HL-60 (cell line): ENCODE data around the gene SPRED3.
A peak's percentile ranks its signal among the peaks of the same experiment; 100 is the strongest.
"Not testable (repeated sequence)": the region's sequence is repeated elsewhere in the genome, so short reads cannot be mapped to it uniquely, and the experiment has no call there.

Source experiments
- DNase-seq, 2 experiments: peaks; one replicate each; pipeline ENCODE4 v3.0.0-alpha.2; 2010 to 2020; ENCODE audit warnings: low read depth in 1 of 2, low spot score in 1 of 2
- H3K27ac ChIP-seq: fragments of 250-450 bp; sonication (Bioruptor Pico); replicated peaks from 2 replicates; pipeline ENCODE4 v1.5.1; 2020; ENCODE audit warnings: mild to moderate bottlenecking, moderate library complexity
- H3K27me3 ChIP-seq: fragments of 250-450 bp; sonication (Bioruptor Pico); 2 replicates; pipeline ENCODE4 v1.5.1; 2021; ENCODE audit warnings: mild to moderate bottlenecking, moderate library complexity; ENCODE audit not compliant: insufficient read depth, poor library complexity, severe bottlenecking
- H3K4me3 ChIP-seq: replicated peaks from 2 replicates; pipeline ENCODE4 v1.5.1; 2011; ENCODE audit warnings: mild to moderate bottlenecking, control low read depth, low read length; ENCODE audit not compliant: insufficient read depth
- GABPA ChIP-seq: IDR thresholded peaks from 2 replicates; pipeline ENCODE4 v1.6.1; 2012; ENCODE audit warnings: low read depth
- POLR2AphosphoS5 ChIP-seq: IDR thresholded peaks from 2 replicates; pipeline ENCODE4 v1.6.1; 2012; ENCODE audit warnings: low read depth
- SPI1 ChIP-seq: IDR thresholded peaks from 2 replicates; pipeline ENCODE4 v1.6.1; 2012; ENCODE audit warnings: low read depth, mild to moderate bottlenecking, borderline replicate concordance
- TF ChIP-seq, protein P1 (sequence below): IDR thresholded peaks from 2 replicates; pipeline ENCODE4 v1.6.1; 2012; ENCODE audit warnings: low read depth; ENCODE audit not compliant: insufficient replicate concordance
- TF ChIP-seq, protein P2 (sequence below): IDR thresholded peaks from one replicate; pipeline ENCODE4 v1.5.1; 2011; ENCODE audit warnings: low read length, control low read depth, inconsistent platforms; ENCODE audit not compliant: insufficient read depth

Gene SPRED3

DNA sequence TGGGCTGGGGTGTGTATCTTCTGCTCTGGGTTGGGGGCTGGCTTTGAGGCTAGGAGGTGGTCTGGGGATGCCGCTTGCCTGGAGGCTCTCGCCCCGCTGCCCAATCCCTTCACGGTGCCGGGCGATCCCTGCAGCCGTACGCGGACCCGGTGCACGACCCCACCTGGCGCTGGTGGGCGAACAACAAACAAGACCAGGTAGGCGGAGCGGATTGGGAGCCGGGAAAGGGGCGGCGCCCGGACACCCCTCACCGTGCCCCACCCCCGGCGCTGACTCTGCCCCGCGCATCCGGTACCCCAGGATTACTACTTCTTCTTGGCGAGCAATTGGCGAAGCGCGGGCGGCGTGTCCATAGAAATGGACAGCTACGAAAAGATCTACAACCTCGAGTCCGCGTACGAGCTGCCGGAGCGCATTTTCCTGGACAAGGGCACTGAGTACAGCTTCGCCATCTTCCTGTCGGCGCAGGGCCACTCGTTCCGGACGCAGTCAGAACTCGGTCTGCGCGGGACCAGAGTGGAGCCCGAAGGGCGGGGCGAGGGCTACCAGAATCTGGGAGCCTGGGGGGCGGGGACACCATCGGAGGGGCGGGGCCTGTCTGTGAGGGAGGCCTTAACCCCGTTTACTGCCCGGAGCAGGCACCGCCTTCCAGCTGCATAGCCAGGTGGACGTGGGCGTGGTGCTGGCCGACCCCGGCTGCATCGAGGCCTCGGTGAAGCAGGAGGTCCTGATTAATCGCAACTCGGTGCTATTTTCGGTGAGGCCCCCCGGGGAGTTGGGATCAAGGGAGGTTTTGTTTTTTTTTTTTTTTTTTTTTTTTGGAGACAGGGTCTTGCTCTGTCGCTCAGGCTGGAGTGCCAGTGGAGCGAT lies 26.2 kb upstream of the SPRED3 start:
- H3K4me3 ChIP-seq, result peak overlapping the region; percentile 55
- DNase-seq, result peak in 1 of 2 experiments; percentile 25
- no peak overlapping the region for H3K27ac ChIP-seq
- TF ChIP-seq, protein P1, sequence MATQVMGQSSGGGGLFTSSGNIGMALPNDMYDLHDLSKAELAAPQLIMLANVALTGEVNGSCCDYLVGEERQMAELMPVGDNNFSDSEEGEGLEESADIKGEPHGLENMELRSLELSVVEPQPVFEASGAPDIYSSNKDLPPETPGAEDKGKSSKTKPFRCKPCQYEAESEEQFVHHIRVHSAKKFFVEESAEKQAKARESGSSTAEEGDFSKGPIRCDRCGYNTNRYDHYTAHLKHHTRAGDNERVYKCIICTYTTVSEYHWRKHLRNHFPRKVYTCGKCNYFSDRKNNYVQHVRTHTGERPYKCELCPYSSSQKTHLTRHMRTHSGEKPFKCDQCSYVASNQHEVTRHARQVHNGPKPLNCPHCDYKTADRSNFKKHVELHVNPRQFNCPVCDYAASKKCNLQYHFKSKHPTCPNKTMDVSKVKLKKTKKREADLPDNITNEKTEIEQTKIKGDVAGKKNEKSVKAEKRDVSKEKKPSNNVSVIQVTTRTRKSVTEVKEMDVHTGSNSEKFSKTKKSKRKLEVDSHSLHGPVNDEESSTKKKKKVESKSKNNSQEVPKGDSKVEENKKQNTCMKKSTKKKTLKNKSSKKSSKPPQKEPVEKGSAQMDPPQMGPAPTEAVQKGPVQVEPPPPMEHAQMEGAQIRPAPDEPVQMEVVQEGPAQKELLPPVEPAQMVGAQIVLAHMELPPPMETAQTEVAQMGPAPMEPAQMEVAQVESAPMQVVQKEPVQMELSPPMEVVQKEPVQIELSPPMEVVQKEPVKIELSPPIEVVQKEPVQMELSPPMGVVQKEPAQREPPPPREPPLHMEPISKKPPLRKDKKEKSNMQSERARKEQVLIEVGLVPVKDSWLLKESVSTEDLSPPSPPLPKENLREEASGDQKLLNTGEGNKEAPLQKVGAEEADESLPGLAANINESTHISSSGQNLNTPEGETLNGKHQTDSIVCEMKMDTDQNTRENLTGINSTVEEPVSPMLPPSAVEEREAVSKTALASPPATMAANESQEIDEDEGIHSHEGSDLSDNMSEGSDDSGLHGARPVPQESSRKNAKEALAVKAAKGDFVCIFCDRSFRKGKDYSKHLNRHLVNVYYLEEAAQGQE, result no peak
- peaks cover 29% of the 10 kb centered on the region for H3K27me3 ChIP-seq

DNA sequence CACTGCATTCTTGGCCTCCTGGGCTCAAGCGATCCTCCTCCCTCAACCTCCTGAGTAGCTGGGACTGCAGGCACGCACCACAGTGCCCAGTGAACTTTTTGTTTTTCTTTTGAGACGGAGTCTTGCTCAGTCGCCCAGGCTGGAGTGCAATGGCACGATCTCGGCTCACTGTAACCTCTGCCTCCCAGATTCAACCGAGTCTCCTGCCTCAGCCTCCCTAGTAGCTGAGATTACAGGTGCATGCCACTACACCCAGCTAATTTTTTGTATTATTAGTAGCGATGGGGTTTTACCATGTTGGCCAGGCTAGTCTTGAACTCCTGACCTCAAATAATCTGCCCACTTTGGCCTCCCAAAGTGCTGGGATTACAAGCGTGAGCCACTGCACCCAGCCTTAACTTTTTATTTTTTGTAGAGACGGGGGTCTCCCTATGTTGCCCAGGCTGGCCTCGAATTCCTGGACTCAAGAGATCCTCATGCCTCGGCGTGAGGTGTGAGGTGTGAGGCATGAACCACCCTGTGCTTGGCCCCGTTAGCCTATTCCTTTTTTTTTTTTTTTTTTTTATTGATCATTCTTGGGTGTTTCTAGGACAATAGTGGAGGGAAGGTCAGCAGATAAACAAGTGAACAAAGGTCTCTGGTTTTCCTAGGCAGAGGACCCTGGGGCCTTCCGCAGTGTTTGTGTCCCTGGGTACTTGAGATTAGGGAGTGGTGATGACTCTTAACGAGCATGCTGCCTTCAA lies 25.4 kb upstream of the SPRED3 start:
- H3K27ac ChIP-seq, DNase-seq, H3K4me3 ChIP-seq: not testable (repeated sequence)
- H3K27me3 ChIP-seq, result peaks cover 26% of the 10 kb centered on the region

DNA sequence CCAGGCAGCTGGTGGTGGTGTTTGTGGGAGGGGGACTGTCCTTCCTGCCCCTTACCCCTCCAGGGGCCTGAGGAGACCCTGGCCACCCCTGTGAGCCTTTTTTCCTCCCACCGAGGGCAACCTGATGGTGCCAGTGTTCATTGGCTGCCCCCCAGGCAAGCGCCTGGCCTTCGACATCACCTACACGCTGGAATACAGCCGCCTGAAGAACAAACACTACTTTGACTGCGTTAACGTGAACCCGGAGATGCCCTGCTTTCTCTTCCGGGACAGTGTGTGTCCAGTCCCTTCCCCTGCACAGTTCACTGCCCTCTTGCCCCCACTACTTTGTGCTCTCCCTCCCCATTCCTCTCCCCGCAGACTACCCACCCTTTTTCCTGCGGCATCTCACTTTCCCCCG lies 21.5 kb upstream of the SPRED3 start:
- Histone ChIP-seq H3K27ac (no peak overlapping the region), H3K27me3 (peaks cover 3% of the 10 kb centered on the region), H3K4me3 (no peak overlapping the region)
- no peak for DNase-seq
- TF ChIP-seq GABPA, result no peak
- TF ChIP-seq, protein P2, sequence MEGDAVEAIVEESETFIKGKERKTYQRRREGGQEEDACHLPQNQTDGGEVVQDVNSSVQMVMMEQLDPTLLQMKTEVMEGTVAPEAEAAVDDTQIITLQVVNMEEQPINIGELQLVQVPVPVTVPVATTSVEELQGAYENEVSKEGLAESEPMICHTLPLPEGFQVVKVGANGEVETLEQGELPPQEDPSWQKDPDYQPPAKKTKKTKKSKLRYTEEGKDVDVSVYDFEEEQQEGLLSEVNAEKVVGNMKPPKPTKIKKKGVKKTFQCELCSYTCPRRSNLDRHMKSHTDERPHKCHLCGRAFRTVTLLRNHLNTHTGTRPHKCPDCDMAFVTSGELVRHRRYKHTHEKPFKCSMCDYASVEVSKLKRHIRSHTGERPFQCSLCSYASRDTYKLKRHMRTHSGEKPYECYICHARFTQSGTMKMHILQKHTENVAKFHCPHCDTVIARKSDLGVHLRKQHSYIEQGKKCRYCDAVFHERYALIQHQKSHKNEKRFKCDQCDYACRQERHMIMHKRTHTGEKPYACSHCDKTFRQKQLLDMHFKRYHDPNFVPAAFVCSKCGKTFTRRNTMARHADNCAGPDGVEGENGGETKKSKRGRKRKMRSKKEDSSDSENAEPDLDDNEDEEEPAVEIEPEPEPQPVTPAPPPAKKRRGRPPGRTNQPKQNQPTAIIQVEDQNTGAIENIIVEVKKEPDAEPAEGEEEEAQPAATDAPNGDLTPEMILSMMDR, result no peak
- no peak for TF ChIP-seq POLR2AphosphoS5
- TF ChIP-seq, protein P1, result no peak
- no peak for TF ChIP-seq SPI1

DNA sequence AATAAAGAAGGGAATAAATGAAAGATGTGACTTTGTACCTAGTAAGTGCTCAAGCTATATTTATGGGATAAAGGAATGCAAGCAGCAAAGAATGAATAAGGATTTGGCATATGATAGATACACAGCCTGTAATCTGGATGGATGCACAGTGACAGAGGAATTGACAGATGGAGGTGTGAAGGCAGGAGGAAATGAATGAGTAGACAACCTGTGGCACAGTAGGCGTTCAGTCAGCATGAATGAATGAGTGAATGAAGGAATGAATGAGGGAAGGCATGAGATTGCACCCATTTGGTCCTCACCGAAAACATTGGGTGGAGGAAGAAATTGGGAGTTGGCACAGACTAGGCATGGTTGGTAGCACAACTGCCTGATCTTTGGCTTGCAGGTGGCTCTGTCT lies 18.9 kb upstream of the SPRED3 start:
- no peak for DNase-seq
- Histone ChIP-seq H3K27me3 (no peaks in the 10 kb centered on the region), H3K27ac (no peak overlapping the region), H3K4me3 (no peak overlapping the region)
- TF ChIP-seq GABPA, result no peak
- TF ChIP-seq, protein P2, result no peak
- no peak for TF ChIP-seq SPI1
- TF ChIP-seq, protein P1, result no peak
- no peak for TF ChIP-seq POLR2AphosphoS5
